AG09309 (cell line): ENCODE results near the gene FBXL19.

Source experiments
- DNase-seq: peaks from one replicate; pipeline ENCODE4 v3.0.0-alpha.2; 2010; ENCODE audit warnings: low read depth
- H3K4me3 ChIP-seq: 2 replicates; pipeline ENCODE4 v1.5.1; 2011; ENCODE audit warnings: mild to moderate bottlenecking, low read depth, low read length, moderate library complexity; ENCODE audit not compliant: control insufficient read depth
- CTCF ChIP-seq: IDR thresholded peaks from 2 replicates; pipeline ENCODE4 v1.5.1; 2011; ENCODE audit warnings: mild to moderate bottlenecking, low read depth, low read length, inconsistent platforms; ENCODE audit not compliant: insufficient read depth, control insufficient read depth; ENCODE audit errors: missing control alignments

FBXL19 gene

GRCh38 chr16:30926937-30927788 lies 3.8 kb downstream of the FBXL19 start:
- no peak for TF ChIP-seq CTCF
- no peak overlapping the region for H3K4me3 ChIP-seq
- DNase-seq: no peak

GRCh38 chr16:30927789-30928378 lies 4.5 kb downstream of the FBXL19 start:
- no peak for DNase-seq

GRCh38 chr16:30928390-30928789 lies 5.0 kb downstream of the FBXL19 start:
- no peak for DNase-seq
- H3K4me3 ChIP-seq: no peak overlapping the region
- no peak for TF ChIP-seq CTCF

More at GRCh38 chr16:30927789-30928378, 4.5 kb downstream of the FBXL19 start:
- H3K4me3 ChIP-seq: no peak overlapping the region
- TF ChIP-seq CTCF: no peak

GRCh38 chr16:30929167-30929566 lies 5.8 kb downstream of the FBXL19 start:
- no peak for DNase-seq
- H3K4me3 ChIP-seq: no peak overlapping the region
- TF ChIP-seq CTCF: no peak

GRCh38 chr16:30930160-30930571 lies 6.8 kb downstream of the FBXL19 start:
- DNase-seq: no peak
- H3K4me3 ChIP-seq: no peak overlapping the region
- no peak for TF ChIP-seq CTCF

GRCh38 chr16:30931068-30931650 lies 7.8 kb downstream of the FBXL19 start:
- TF ChIP-seq CTCF: no peak
- DNase-seq: no peak
- no peak overlapping the region for H3K4me3 ChIP-seq
